Fibroblast of skin of left quadriceps (primary cell): ENCODE results near the gene TMEM170B.

Experiments
- DNase-seq, 2 experiments: peaks; one replicate each; pipeline ENCODE4 v3.0.0-alpha.2; 2013; ENCODE audit warnings: low read depth in 2 of 2

The TMEM170B gene

DNA sequence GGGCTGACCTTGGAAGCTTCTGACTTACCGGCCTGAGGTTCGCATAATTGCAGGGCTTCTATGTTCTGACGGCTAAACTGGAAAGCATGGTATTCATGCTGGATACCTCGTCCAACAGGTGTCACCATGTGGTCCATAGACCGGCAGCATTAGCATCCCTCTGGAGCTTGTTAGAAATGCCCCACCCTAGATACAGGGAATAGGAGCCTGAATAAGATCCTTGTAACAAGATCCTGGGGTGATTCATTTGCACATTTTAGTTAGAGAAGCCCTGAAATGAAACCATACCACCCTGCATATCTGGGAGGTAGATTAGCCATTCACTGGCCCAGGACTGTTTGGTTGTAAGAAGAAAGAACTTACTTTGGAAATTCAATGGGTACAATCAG lies 77.7 kb downstream of the TMEM170B start:
- peak in 1 of 2 experiments; percentile 43 for DNase-seq

DNA sequence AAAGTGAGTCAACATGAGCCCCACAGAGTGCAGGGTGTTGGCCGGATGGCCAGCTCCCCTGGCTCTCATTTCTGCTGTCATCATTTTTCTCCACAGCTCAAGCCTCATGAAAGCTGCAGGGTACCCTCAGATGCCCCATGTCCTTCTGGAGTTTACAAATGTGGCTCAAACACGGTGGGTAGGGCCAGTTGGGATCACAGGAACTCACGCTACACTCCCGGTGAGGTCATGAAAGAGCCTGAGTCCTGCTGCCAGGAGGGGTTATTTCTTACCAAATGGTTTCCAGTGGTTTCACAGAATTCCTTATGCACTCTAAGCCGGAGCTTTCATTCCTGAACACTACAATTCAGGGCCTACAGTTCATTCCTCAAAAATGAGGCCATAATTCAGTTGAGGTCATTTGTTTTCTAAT lies 78.7 kb downstream of the TMEM170B start:
- peak; percentile 83 to 84 for DNase-seq

DNA sequence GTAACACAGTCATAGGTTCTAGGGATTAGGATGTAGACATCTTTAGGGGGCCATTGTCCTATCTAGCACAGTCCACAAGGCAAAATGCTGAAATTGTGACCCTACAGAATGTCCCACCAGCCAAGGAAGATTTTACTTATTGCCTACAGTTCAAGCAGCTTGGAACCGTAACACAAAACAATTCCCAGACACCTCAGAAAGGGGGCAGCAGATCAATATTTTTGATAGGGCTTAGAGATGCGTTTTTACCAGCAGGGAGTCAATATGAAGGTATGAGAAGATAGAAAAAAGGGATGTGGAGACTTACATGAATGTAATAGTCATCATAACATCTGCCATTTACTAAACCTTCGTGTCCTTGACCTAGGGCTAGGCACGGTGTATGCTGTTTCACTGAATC lies 81.0 kb downstream of the TMEM170B start:
- no peak for DNase-seq

DNA sequence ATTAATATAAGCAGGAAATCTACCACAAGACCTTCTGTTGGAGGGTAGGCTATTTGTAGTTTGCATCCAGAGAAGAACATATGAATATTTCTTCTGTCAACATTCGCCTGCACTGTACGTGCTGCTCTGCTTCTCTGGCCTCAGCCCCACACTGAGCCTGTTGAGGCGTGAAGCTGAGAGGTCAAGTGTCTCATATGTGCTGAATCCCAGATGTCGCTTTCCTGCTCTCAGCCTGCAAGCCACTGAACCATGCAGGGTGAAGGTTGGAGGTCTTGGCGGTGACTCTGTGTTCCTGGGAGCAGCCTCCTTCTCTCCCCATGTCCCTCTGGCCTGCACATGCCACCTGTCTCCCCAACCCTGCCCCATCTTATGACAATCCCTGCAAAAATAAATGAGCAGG lies 83.6 kb downstream of the TMEM170B start:
- DNase-seq: no peak

DNA sequence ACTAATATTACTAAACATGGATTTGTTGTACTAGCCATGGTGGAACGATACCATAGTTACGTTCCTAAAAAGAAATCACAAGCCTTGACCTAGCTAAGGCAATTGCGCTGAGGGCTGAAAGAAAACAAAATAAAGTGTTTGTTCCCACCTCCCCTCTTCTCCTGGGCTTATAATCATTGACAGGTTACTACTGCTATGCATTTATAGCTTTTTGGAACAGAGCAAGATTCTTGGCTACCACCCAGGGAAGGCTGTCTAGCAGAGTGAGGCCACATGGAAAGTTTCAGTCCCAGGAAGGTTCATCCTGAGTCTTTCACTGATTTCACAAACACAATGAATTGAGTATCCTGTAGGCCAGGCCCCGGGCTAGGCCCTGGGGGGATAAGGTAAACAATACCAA lies 84.6 kb downstream of the TMEM170B start:
- no peak for DNase-seq

DNA sequence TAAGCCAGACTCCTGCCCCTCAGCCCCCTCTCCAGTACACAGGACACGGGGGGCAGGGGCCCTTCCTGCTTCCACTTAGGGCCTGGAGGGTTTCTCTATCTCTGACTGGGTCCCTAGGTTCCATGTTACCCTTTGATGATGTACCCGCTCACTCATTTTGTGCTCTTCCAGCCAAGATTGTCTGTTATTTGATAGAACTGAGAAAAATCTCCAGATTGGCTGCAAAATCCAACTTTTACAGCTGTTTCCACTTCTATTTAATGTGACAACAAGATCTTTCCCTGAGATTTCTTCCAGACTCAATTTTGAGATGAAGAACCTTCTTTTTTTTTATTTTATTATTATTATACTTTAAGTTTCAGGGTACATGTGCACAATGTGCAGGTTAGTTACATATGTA lies 85.7 kb downstream of the TMEM170B start:
- no peak for DNase-seq

DNA sequence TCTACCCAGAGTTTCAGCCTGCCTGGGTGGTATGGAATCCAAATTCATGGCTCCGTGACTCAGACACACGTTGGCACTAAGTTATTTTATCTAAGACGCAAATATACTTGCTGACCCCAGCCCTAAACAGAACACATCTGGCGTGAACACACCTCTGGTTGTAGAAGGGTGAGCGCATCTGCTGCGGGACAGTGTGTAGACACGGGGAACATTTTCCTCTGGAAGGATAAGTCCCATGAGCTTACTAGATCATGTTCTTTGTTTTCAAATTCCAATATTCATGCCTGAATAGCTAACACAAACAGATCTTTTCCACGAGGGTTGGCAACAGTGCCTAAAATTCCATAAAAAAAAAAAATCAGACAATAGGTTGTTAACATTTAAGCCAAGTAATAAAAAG lies 87.8 kb downstream of the TMEM170B start:
- no peak for DNase-seq

DNA sequence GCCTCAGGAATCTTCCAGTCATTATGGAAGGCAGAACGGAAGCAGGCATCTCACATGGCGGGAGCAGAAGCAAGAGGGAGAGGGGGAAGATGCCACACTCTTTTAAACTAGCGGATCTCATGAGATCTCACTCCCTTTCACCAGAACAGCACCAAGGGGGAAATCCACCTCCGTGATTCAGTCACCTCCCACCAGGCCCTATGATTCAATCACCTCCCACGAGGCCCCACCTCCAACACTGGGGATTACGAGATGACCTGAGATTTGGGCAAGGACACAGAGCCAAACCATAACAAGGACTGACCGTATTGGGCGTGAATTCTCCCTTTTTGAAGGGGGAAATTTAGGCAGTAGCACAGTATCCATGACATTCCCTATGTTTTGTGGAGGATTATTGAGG lies 88.8 kb downstream of the TMEM170B start:
- no peak for DNase-seq

DNA sequence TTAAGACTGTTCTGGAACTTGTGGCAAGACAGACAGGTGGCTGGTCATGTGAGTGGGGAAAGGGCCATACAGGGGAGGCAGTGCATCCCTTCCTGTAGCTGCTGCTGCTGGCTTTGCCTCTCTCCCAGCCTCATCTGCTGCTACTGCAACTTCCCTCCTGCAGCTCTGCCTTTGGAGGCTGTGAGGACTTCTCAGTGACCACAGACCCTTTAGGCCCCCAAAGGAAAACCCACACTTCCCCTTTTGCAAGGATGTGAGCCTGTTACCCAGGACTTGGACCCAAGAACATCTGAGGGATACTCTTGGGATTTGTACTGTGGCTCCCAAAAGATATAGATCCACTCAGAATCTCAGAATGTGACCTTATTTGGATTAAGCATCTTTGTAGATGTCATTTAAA lies 91.0 kb downstream of the TMEM170B start:
- DNase-seq: no peak

DNA sequence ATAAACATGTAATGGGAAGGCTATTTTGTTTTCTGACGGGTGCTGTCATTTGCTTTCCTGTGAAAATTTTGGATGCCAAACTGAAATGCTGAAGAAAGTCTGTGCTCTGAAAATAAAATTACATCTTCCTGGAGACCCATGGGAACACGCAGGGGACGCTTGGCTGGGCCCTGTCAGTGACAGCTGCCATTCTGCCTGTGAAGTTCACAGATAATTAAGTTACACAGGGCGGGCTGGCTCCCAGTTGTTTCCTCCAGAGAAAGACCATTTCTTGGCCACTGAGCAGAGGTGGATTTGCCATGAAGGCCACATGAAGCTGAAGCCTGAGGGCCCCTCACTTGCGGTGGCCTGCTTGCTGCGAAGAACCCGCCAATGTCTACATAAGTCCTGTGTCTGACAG lies 93.5 kb downstream of the TMEM170B start:
- DNase-seq: no peak

DNA sequence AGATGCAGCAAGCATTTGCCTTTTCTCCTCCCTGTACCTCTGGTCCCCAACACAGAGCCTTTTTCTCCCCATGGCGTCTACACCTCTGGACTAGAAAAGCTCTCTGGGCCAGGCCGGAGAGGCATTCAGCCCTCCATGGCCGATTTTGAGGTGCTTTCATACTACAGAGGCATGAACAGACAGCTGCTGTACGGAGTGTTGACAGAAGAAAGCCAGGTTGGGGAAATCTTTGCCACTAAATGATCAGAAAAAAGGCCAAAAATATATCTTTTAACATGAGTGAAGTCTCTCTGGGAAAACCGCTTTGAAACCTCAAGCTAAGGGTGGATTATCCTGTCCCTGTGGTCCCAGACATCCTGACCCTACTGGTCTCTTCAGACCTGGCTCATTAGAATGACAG lies 94.0 kb downstream of the TMEM170B start:
- DNase-seq: no peak

DNA sequence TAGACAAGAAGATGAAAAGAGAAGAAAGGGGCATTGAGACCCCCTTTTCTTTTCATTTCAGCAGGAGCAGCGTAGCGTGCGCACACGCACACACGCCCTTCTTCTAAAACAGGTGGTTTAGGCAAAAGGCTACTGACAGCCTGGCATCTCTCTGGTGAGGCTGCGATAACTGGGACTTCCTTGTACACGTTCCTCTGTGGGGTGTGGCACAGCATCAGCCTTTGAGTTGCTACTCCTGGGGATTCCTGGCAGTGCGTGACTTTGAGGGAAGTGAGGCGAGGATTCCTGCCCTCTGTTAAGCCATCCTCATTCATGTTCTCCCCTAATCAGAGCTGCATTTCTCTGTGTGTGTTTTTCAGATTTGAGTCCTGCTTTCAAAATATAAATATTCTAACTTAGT lies 94.7 kb downstream of the TMEM170B start:
- DNase-seq: no peak

DNA sequence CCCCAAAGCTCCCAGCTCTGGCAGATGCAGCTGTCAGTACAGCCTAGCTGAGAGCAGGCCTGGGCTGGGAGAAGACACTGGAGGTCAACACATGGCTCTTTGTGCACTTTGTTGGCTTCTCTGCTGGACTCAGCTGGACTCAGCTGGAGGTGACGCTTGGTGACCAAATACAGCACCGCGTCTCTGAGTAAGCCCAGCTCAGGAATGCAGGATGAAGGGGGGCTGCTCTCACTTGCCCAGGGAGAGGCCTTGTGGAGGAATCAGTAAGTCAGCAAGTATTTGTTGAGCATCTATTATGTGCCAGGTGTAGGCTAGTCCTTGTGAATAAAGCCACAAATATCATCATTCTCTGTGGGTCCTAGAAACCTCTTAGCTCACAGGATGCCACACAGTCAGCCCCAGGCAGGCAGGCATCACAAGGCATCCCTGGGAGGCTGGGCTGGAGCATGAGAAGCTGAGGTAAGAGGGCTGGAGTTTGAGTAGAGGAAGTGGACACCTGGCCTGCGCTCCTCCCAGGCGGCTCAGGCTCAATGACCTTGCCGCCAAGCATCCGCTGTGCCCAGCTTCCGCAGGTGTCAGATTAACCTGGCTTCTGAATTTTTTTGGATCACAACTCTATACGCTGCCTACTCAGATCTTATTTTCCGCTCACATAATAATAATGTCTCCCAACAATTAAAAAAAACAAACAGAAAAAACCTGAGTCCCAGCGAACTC lies 95.4 kb downstream of the TMEM170B start:
- DNase-seq: no peak
